GM12872 (cell line): Measurements from ENCODE around the gene CNOT8.

Source experiments
- CTCF ChIP-seq: IDR thresholded peaks from 3 replicates; pipeline ENCODE4 v1.5.1; 2011; ENCODE audit warnings: low read depth, mild to moderate bottlenecking, low read length, moderate library complexity; ENCODE audit not compliant: insufficient read depth

Gene CNOT8

GRCh38 chr5:154851351-154851750, 7.1 kb upstream of the CNOT8 start:
- no peak for TF ChIP-seq CTCF

- TF ChIP-seq CTCF = 0 out of 3 replicates have a peak, but pooled peaks have one; percentile 12
These were observed 714 bp upstream of the CNOT8 start for GRCh38 chr5:154857530-154858296.

GRCh38 chr5:154858972-154859871, 795 bp downstream of the CNOT8 start:
- TF ChIP-seq CTCF = no peak

- no peak for TF ChIP-seq CTCF
These were observed 1.7 kb downstream of the CNOT8 start for GRCh38 chr5:154860123-154860522.

GRCh38 chr5:154860765-154861164, 2.3 kb downstream of the CNOT8 start:
- TF ChIP-seq CTCF = no peak

- TF ChIP-seq CTCF = no peak
These were observed 3.5 kb downstream of the CNOT8 start for GRCh38 chr5:154861946-154862345.

- no peak for TF ChIP-seq CTCF
These were observed 4.3 kb downstream of the CNOT8 start for GRCh38 chr5:154862766-154863165.
